ENCODE data around the gene PKP1. TPM values are rescaled to one million over a fixed set of nuclear protein-coding genes. Genes with fewer than 3 reads are reported as not detected.

PKP1 gene
- total and polyA plus RNA-seq, 9 donors: 3.3 to 40.4 (median 10.5) TPM

DNA sequence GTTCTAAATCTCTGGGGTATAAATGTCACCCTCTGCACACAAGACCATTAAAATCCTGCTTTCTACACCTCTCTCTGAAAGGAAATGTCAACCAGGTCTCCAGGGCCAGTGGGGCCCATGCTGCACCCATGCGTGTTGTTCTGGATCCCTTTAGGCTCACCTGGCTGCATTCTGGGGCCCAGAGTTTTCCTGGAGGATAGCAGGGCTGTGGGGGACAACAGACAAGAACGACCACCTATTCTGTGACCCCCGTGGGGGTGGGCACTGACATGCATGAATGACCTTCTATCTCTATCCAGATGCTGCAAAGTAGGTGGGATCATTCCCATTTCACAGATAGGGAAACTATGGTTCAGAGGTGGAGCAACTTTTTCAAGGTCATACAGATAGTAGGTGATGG is 52.6 kb downstream of the PKP1 start:
- H3K9me3 ChIP-seq (replicated peaks; ENCODE audit: control insufficient read depth, low read depth, low read length): no peaks in the 10 kb centered on the region
- H3K27ac ChIP-seq (ENCODE audit: low read length): no peak overlapping the region
- H3K27me3 ChIP-seq (ENCODE audit: control insufficient read depth, insufficient read depth, low read length): no peaks in the 10 kb centered on the region
- H3K4me3 ChIP-seq (ENCODE audit: low read length): no peak overlapping the region
- 50% methylated on average over 2 of the region's 3 CpGs for WGBS (ENCODE audit: insufficient coverage)
- no peak for DNase-seq
- no peaks in the 10 kb centered on the region for H3K36me3 ChIP-seq (ENCODE audit: control insufficient read depth, insufficient read depth, low read length)
- H3K4me1 ChIP-seq (ENCODE audit: control insufficient read depth, insufficient read depth, low read length): peaks cover 9% of the 10 kb centered on the region

DNA sequence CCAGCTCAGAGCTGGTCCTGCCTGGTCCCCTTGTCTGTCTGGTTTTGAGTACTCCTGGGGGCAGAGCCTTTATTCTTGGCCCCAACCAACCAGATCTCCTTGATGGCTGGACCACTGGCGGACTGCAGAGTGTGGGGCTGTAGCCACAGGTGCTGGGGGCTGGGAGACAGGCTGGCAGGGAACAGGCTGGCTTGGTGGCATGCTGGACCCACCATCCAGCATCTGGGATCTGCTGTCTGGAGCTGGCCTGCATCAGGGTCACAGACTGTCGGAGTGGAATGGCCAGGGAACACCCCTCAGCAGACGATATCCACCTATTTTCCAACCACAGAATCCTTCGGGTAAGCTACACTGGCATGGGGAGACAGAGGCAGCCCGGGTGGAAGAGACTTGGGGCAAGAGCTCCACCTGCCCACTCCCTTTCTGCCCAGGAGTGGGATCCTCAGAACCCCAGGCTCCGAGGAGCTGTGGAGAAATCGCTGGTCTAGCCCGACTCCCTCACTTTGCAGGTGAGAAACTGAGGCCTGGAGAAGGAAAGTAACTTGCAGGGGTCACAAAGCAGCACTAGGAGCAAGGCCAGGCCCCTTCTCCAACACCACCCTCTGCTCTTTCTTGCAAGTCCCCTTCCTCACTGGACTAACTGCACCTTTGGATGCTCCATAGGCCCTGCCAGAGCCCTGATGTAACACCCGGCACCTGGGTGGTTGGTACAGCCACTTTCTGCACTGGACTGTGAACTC is 53.6 kb downstream of the PKP1 start:
- 95% methylated on average over 2 of the region's 9 CpGs for WGBS (ENCODE audit: insufficient coverage)
- no peaks in the 10 kb centered on the region for H3K27me3 ChIP-seq (ENCODE audit: control insufficient read depth, insufficient read depth, low read length)
- no peak overlapping the region for H3K4me3 ChIP-seq (ENCODE audit: low read length)
- peaks cover 2% of the 10 kb centered on the region for H3K9me3 ChIP-seq (replicated peaks; ENCODE audit: control insufficient read depth, low read depth, low read length)
- no peak for DNase-seq
- H3K27ac ChIP-seq (ENCODE audit: low read length): no peak overlapping the region
- H3K36me3 ChIP-seq (ENCODE audit: control insufficient read depth, insufficient read depth, low read length): no peaks in the 10 kb centered on the region
- peaks cover 9% of the 10 kb centered on the region for H3K4me1 ChIP-seq (ENCODE audit: control insufficient read depth, insufficient read depth, low read length)

DNA sequence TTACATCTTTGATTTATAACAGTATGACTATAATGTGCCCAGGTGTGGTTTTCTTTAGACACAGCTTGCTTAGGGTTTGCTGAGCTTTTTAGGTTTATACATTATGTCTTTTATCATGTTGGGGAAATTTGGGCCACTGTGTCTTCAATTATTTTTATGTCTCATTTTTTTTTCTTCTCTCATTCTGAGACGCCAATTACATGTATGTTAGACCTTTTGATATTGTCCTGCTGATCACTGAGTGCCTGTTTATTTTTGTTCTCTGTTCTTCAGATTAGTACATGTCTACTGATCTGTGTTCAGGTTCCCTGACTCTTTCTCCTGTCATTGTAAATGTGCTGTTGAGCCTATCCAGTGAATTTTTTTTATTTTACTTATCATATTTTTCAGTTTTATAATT is 58.1 kb downstream of the PKP1 start:
- H3K27me3 ChIP-seq (ENCODE audit: control insufficient read depth, insufficient read depth, low read length): no peaks in the 10 kb centered on the region
- H3K4me1 ChIP-seq (ENCODE audit: control insufficient read depth, insufficient read depth, low read length): peaks cover 4% of the 10 kb centered on the region
- no peak overlapping the region for H3K4me3 ChIP-seq (ENCODE audit: low read length)
- WGBS (ENCODE audit: insufficient coverage): no CpG with 5 or more reads among the region's 1 CpG
- H3K36me3 ChIP-seq (ENCODE audit: control insufficient read depth, insufficient read depth, low read length): no peaks in the 10 kb centered on the region
- DNase-seq: no peak
- peaks cover 2% of the 10 kb centered on the region for H3K9me3 ChIP-seq (replicated peaks; ENCODE audit: control insufficient read depth, low read depth, low read length)
- H3K27ac ChIP-seq (ENCODE audit: low read length): no peak overlapping the region

DNA sequence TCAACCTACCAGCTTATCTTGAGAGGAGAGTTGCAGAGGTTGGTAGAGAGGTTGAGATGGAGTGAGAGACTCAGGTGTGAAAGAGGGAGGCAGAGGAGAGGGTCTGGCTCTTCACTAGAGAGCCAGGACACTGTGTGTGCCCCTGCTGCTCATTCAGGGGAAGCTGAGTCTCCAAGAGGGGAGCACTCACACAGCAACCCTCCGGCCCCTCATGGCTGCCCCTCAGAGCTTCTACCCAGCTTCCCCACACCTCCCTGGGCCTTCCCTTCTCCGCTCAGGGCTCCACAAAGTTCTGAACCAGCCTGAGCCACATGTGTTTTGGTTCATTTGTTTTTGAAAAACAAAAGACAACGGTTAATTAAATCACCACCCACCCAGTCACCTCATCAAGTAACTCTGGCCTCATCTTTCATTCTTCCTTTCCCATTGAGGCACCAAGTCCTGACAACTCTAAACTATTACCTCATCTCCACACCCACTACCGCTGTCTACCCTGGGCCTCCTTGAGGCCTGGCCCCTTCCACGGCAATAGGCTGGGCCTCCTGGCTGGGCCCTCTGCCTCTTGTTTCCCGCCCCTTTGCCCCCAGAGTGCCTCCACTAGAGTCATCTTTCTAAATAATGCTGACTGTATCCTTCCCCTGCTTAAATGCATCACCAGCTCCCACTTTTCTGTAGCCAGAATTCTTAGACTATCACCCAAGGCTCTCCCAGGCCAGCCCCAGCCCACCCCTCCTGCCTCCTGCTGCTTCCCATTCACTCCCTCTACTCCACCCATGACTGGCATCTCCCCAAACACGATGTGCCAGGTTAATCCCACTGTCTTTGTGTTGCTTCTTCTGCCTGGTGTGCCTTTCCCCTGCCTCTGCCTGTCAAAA is 61.1 kb downstream of the PKP1 start:
- Histone ChIP-seq H3K9me3 (replicated peaks; ENCODE audit: control insufficient read depth, low read depth, low read length) (peaks cover 2% of the 10 kb centered on the region), H3K27ac (ENCODE audit: low read length) (no peak overlapping the region), H3K27me3 (ENCODE audit: control insufficient read depth, insufficient read depth, low read length) (no peaks in the 10 kb centered on the region), H3K4me3 (ENCODE audit: low read length) (no peak overlapping the region), H3K36me3 (ENCODE audit: control insufficient read depth, insufficient read depth, low read length) (no peaks in the 10 kb centered on the region), H3K4me1 (ENCODE audit: control insufficient read depth, insufficient read depth, low read length) (peaks cover 9% of the 10 kb centered on the region)
- 34% methylated on average over 5 of the region's 7 CpGs for WGBS (ENCODE audit: insufficient coverage)
- DNase-seq: peak; percentile 30

DNA sequence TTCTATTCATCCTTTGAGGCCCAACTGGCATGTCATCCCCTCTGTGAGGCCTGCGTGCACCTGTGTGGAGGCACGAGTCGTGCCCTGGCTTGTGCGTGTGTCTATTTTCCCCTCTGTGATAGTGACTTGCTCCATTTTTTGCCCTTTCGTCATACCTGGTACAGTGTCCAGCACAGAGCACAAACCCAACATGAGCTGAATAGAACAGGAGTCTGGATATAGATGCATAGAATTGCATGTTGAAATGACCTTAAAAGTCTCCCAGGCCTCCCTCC is 61.7 kb downstream of the PKP1 start:
- Histone ChIP-seq H3K27me3 (ENCODE audit: control insufficient read depth, insufficient read depth, low read length) (no peaks in the 10 kb centered on the region), H3K36me3 (ENCODE audit: control insufficient read depth, insufficient read depth, low read length) (no peaks in the 10 kb centered on the region), H3K4me1 (ENCODE audit: control insufficient read depth, insufficient read depth, low read length) (peaks cover 9% of the 10 kb centered on the region), H3K9me3 (replicated peaks; ENCODE audit: control insufficient read depth, low read depth, low read length) (peaks cover 2% of the 10 kb centered on the region), H3K4me3 (ENCODE audit: low read length) (no peak overlapping the region), H3K27ac (ENCODE audit: low read length) (no peak overlapping the region)
- no peak for DNase-seq
- WGBS (ENCODE audit: insufficient coverage): 57% methylated on average over 4 of the region's 5 CpGs

DNA sequence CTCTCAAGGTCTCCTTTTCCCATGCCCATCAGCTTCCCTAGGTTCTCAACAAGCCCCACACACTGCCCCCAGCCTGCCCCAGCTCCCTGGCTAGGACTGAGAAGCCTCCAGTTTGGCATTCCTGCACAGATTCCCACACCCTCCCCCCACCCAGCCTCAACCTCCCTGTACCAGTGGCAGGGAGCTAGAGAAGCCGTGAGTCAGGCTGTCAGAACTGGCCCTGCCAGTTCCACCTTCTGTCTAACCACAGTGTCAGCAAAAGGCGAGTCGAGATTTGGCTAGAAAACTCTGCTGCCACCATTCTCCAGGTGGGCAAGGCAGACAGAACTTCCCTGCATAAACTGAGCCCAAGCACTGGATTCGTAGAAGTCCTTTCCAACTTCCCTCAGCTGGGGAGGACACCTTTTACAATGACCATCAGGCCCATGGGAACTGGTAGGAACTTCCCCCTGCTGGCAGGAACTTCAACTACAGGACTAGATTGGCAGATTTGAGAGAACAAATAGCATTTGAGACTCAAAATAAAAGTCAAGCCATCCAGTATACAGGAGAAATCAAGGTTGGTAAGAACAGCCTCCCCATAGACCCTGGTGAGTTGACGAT is 63.1 kb downstream of the PKP1 start:
- Histone ChIP-seq H3K4me1 (ENCODE audit: control insufficient read depth, insufficient read depth, low read length) (peaks cover 9% of the 10 kb centered on the region), H3K9me3 (replicated peaks; ENCODE audit: control insufficient read depth, low read depth, low read length) (peaks cover under 1% of the 10 kb centered on the region), H3K27ac (ENCODE audit: low read length) (no peak overlapping the region), H3K4me3 (ENCODE audit: low read length) (no peak overlapping the region), H3K36me3 (ENCODE audit: control insufficient read depth, insufficient read depth, low read length) (no peaks in the 10 kb centered on the region), H3K27me3 (ENCODE audit: control insufficient read depth, insufficient read depth, low read length) (no peaks in the 10 kb centered on the region)
- 81% methylated on average over 3 of the region's 5 CpGs for WGBS (ENCODE audit: insufficient coverage)
- peak; percentile 30 for DNase-seq

DNA sequence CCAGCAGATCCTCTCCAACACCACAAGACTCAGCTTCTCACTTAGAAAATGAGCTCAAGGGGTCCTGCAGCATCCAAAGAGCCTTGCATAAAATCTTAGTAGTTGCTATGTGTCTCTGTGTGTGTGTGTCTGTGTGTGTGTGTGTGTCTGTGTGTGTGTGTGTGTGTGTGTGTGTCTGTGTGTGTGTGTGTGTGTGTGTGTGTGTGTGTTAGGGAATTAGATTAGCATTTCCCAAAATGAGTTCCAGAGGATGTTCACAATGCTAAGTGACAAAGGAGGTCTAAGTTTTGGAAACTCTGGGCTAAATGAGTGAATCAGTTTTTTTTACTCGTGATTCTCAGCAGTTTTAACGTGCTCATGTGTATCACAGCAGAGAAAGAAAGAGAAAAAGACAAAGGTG is 63.7 kb downstream of the PKP1 start:
- Histone ChIP-seq H3K4me1 (ENCODE audit: control insufficient read depth, insufficient read depth, low read length) (peaks cover 9% of the 10 kb centered on the region), H3K4me3 (ENCODE audit: low read length) (no peak overlapping the region), H3K36me3 (ENCODE audit: control insufficient read depth, insufficient read depth, low read length) (no peaks in the 10 kb centered on the region), H3K9me3 (replicated peaks; ENCODE audit: control insufficient read depth, low read depth, low read length) (no peaks in the 10 kb centered on the region), H3K27me3 (ENCODE audit: control insufficient read depth, insufficient read depth, low read length) (no peaks in the 10 kb centered on the region), H3K27ac (ENCODE audit: low read length) (no peak overlapping the region)
- WGBS (ENCODE audit: insufficient coverage): no CpG with 5 or more reads among the region's 2 CpGs
- no peak for DNase-seq

DNA sequence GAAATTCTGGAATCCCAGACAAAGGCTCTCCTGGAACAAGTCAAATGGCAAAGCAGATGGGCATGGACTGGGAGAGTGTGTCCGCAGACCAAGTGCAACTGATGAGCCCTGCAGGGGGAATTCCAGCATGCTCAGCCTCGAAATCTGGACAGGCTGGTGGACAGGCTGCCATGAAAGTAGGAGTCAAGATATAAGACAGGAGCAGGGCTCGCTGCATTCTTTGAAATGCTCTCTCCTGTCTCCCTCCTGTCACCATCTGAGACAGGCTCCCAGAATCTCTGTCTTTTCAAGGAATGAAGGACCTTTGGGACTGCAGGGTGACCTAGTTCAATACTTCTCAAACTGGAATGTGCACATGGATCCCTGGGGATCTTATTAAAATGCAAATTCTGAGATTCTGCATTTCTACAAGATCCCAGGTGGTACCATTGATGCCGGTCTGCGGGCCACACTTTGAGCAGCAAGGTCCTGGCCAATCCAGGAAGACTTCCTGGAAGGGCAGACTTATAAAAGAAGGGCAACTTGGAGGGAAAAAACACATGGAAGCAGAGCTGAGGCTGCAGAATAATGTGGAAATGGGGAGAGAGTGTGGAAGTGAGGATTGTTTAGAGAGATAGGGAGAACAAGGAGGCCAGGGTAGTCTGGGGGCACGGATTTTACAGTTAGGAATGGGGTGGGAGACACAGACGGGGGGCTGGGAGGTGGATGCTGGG is 64.3 kb downstream of the PKP1 start:
- Histone ChIP-seq H3K4me1 (ENCODE audit: control insufficient read depth, insufficient read depth, low read length) (peaks cover 9% of the 10 kb centered on the region), H3K27me3 (ENCODE audit: control insufficient read depth, insufficient read depth, low read length) (no peaks in the 10 kb centered on the region), H3K27ac (ENCODE audit: low read length) (no peak overlapping the region), H3K36me3 (ENCODE audit: control insufficient read depth, insufficient read depth, low read length) (no peaks in the 10 kb centered on the region), H3K9me3 (replicated peaks; ENCODE audit: control insufficient read depth, low read depth, low read length) (no peaks in the 10 kb centered on the region), H3K4me3 (ENCODE audit: low read length) (no peak overlapping the region)
- WGBS (ENCODE audit: insufficient coverage): 37% methylated on average over 6 of the region's 7 CpGs
- DNase-seq: no peak

DNA sequence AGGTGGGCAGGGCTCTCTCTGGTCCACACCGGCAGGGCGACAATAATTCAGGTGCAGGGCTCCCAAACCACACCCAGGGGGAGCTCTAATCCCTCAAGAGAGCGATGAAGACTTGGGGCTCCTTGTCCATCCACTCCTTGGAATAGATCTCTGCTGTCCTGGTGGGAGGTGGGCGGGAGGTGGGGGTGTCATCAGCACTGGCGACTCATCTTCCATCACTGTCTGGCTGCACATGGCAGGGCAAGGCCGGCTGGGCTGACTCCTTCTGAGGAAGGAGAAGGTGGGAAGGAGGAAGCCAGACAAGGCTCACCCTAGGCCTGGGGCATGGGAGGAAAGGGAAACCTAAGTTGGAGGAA is 64.9 kb downstream of the PKP1 start:
- peak; percentile 37 for DNase-seq
- Histone ChIP-seq H3K4me3 (ENCODE audit: low read length) (no peak overlapping the region), H3K36me3 (ENCODE audit: control insufficient read depth, insufficient read depth, low read length) (no peaks in the 10 kb centered on the region), H3K27ac (ENCODE audit: low read length) (no peak overlapping the region), H3K9me3 (replicated peaks; ENCODE audit: control insufficient read depth, low read depth, low read length) (no peaks in the 10 kb centered on the region), H3K27me3 (ENCODE audit: control insufficient read depth, insufficient read depth, low read length) (no peaks in the 10 kb centered on the region), H3K4me1 (ENCODE audit: control insufficient read depth, insufficient read depth, low read length) (peaks cover 9% of the 10 kb centered on the region)
- no CpG with 5 or more reads among the region's 6 CpGs for WGBS (ENCODE audit: insufficient coverage)

DNA sequence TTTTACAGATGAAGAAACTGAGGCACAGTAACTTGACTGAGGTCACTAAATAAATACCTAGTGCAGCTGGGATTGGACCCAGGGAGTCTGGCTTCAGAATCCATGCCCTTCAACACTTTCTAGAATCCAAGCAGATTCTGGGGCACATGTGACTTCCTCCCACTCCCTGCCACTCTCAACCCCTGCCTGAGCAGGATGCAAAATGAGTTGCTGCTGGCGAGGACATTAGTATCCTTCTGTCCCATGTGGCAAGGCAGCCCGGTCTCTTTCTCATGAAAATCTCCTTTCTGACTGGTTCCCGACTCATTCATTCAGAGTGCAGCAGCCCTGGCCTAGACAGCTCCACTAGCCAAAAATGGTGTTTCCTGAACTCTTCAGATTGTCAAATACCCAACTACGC is 65.8 kb downstream of the PKP1 start:
- H3K36me3 ChIP-seq (ENCODE audit: control insufficient read depth, insufficient read depth, low read length): no peaks in the 10 kb centered on the region
- H3K27me3 ChIP-seq (ENCODE audit: control insufficient read depth, insufficient read depth, low read length): no peaks in the 10 kb centered on the region
- H3K4me1 ChIP-seq (ENCODE audit: control insufficient read depth, insufficient read depth, low read length): peaks cover 9% of the 10 kb centered on the region
- 46% methylated on average over 3 of the region's 4 CpGs for WGBS (ENCODE audit: insufficient coverage)
- no peaks in the 10 kb centered on the region for H3K9me3 ChIP-seq (replicated peaks; ENCODE audit: control insufficient read depth, low read depth, low read length)
- no peak for DNase-seq
- no peak overlapping the region for H3K4me3 ChIP-seq (ENCODE audit: low read length)
- no peak overlapping the region for H3K27ac ChIP-seq (ENCODE audit: low read length)

Measured in muscle of leg (tissue), 11 donors.